GM23338 (cell line): ENCODE results near the gene GAREM1. TPM values are rescaled to one million over a fixed set of nuclear protein-coding genes. Genes with fewer than 3 reads are reported as not detected.

ENCODE experiments used
- ATAC-seq: fragments of 200-7000 bp; cut with Tn5 transposase; 3 replicates; pipeline ENCODE4 v1.9.1; 2020
- DNase-seq: peaks from one replicate; pipeline ENCODE4 v3.0.0-alpha.2; 2015; ENCODE audit warnings: low spot score
- H2AFZ ChIP-seq: fragments of 200-600 bp; sonication (generic); 2 replicates; pipeline ENCODE4 v1.8.0; 2016; ENCODE audit warnings: antibody characterized with exemption, mild to moderate bottlenecking, moderate library complexity
- H3F3A ChIP-seq: fragments of 200-600 bp; sonication (generic); replicated peaks from 2 replicates; pipeline ENCODE4 v1.8.0; 2017; ENCODE audit warnings: antibody characterized with exemption, mixed run types, low read depth
- H3K27ac ChIP-seq: fragments of 200-600 bp; sonication (generic); 2 replicates; pipeline ENCODE4 v1.6.1; 2016; ENCODE audit warnings: low read depth
- H3K27me3 ChIP-seq: fragments of 200-600 bp; sonication (generic); 2 replicates; pipeline ENCODE4 v1.8.0; 2016; ENCODE audit warnings: mild to moderate bottlenecking, mixed run types, moderate library complexity; ENCODE audit not compliant: insufficient read depth
- H3K36me3 ChIP-seq: fragments of 200-600 bp; sonication (generic); 2 replicates; pipeline ENCODE4 v1.8.0; 2016; ENCODE audit warnings: mild to moderate bottlenecking; ENCODE audit not compliant: insufficient read depth
- H3K4me1 ChIP-seq: fragments of 200-600 bp; sonication (generic); 2 replicates; pipeline ENCODE4 v1.8.0; 2016; ENCODE audit warnings: mild to moderate bottlenecking, moderate library complexity; ENCODE audit not compliant: insufficient read depth
- H3K4me2 ChIP-seq: fragments of 200-600 bp; sonication (generic); 2 replicates; pipeline ENCODE4 v1.7.1; 2017; ENCODE audit warnings: mixed run types
- H3K4me3 ChIP-seq: fragments of 200-600 bp; sonication (generic); 2 replicates; pipeline ENCODE4 v1.6.1; 2016; ENCODE audit warnings: mixed run types
- H3K79me2 ChIP-seq: fragments of 200-600 bp; sonication (generic); replicated peaks from 2 replicates; pipeline ENCODE4 v1.8.0; 2017; ENCODE audit warnings: mild to moderate bottlenecking; ENCODE audit not compliant: insufficient read depth
- H3K9me2 ChIP-seq: fragments of 200-600 bp; sonication (generic); 2 replicates; pipeline ENCODE4 v1.8.0; 2017; ENCODE audit not compliant: insufficient read depth
- H4K20me1 ChIP-seq: fragments of 200-600 bp; sonication (generic); replicated peaks from 2 replicates; pipeline ENCODE4 v1.8.0; 2017; ENCODE audit warnings: mild to moderate bottlenecking; ENCODE audit not compliant: insufficient read depth
- H3K27ac Mint-ChIP-seq: 2 replicates; pipeline ENCODE4 v1.8.0; 2020; ENCODE audit warnings: inconsistent platforms, mild to moderate bottlenecking, moderate library complexity, mixed read lengths
- H3K27me3 Mint-ChIP-seq: 3 replicates; pipeline ENCODE4 v1.8.0; 2022; ENCODE audit warnings: low read depth, mild to moderate bottlenecking, moderate library complexity, mixed read lengths, inconsistent platforms; ENCODE audit not compliant: insufficient read depth, poor library complexity
- H3K36me3 Mint-ChIP-seq: 3 replicates; pipeline ENCODE4 v1.8.0; 2021; ENCODE audit warnings: low read depth, mild to moderate bottlenecking, inconsistent platforms, moderate library complexity, mixed read lengths
- H3K4me1 Mint-ChIP-seq: 3 replicates; pipeline ENCODE4 v1.8.0; 2020; ENCODE audit warnings: mild to moderate bottlenecking, inconsistent platforms, mixed read lengths
- H3K4me3 Mint-ChIP-seq: 3 replicates; pipeline ENCODE4 v1.8.0; 2021; ENCODE audit warnings: moderate library complexity, mild to moderate bottlenecking, inconsistent platforms, mixed read lengths
- H3K9me3 Mint-ChIP-seq: 3 replicates; pipeline ENCODE4 v1.8.0; 2020; ENCODE audit warnings: moderate library complexity, mild to moderate bottlenecking, inconsistent platforms, mixed read lengths
- CREB1 ChIP-seq: fragments of 250-450 bp; sonication (Bioruptor Pico); IDR thresholded peaks from 2 replicates; pipeline ENCODE4 v1.5.0; 2020; ENCODE audit warnings: low read depth, mild to moderate bottlenecking, moderate library complexity
- EZH2 ChIP-seq: fragments of 200-600 bp; sonication (generic); IDR thresholded peaks from one replicate; pipeline ENCODE4 v1.8.0; 2017; ENCODE audit warnings: antibody characterized with exemption, mild to moderate bottlenecking, low read depth; ENCODE audit not compliant: unreplicated experiment
- JUNB ChIP-seq: IDR thresholded peaks from one replicate; pipeline ENCODE4 v1.6.1; 2016; ENCODE audit warnings: antibody characterized with exemption; ENCODE audit not compliant: unreplicated experiment
- NANOG ChIP-seq: IDR thresholded peaks from 2 replicates; pipeline ENCODE4 v1.6.1; 2016; ENCODE audit warnings: antibody characterized with exemption, borderline replicate concordance
- POLR2AphosphoS5 ChIP-seq: IDR thresholded peaks from 2 replicates; pipeline ENCODE4 v1.6.1; 2016; ENCODE audit warnings: antibody characterized with exemption, low read depth
- STAT1 ChIP-seq: IDR thresholded peaks from one replicate; pipeline ENCODE4 v1.6.1; 2016; ENCODE audit warnings: antibody characterized with exemption; ENCODE audit not compliant: unreplicated experiment
- ZNF114 ChIP-seq: fragments of 250-450 bp; sonication (Bioruptor Pico); IDR thresholded peaks from 2 replicates; pipeline ENCODE4 v1.5.0; 2020; ENCODE audit warnings: mild to moderate bottlenecking, moderate library complexity
- polyA plus RNA-seq: library from polyadenylated mRNA; unstranded; fragments of >200 nt; fragmentation: Nextera tagmentation; extraction: Ambion mirVana; gene quantifications from 2 replicates; pipeline ENCODE4 v1.2.1, GENCODE V29; 2016
- total RNA-seq: library from RNA; depleted of rRNA; stranded (reverse); fragments of >200 nt; shearing (Covaris generic); gene quantifications from 2 replicates; pipeline ENCODE4 v1.2.3, GENCODE V29; 2014
- TF ChIP-seq, protein P1 (sequence below): fragments of 250-450 bp; sonication (Bioruptor Pico); IDR thresholded peaks from 2 replicates; pipeline ENCODE4 v1.5.0; 2020; ENCODE audit warnings: mild to moderate bottlenecking, moderate library complexity
- TF ChIP-seq, protein P2 (sequence below): IDR thresholded peaks from one replicate; pipeline ENCODE4 v1.6.1; 2018; ENCODE audit warnings: antibody characterized with exemption; ENCODE audit not compliant: unreplicated experiment
- TF ChIP-seq, protein P3 (sequence below), 2 experiments: fragments of 200-600 bp in 1 of 2; sonication (generic) in 1 of 2; conservative IDR thresholded peaks; 2 replicates each; pipeline versions ENCODE4 v1.5.1 to v1.6.1; 2016 to 2017; ENCODE audit warnings: antibody characterized with exemption in 2 of 2, low read depth in 2 of 2, mild to moderate bottlenecking in 2 of 2, moderate library complexity in 1 of 2
- TF ChIP-seq, protein P4 (sequence below): IDR thresholded peaks from 2 replicates; pipeline ENCODE4 v1.6.1; 2016; ENCODE audit warnings: antibody characterized with exemption

Gene GAREM1
- total and polyA plus RNA-seq, 2 experiments from 2014 or later = 2.7 to 6.0 TPM

DNA sequence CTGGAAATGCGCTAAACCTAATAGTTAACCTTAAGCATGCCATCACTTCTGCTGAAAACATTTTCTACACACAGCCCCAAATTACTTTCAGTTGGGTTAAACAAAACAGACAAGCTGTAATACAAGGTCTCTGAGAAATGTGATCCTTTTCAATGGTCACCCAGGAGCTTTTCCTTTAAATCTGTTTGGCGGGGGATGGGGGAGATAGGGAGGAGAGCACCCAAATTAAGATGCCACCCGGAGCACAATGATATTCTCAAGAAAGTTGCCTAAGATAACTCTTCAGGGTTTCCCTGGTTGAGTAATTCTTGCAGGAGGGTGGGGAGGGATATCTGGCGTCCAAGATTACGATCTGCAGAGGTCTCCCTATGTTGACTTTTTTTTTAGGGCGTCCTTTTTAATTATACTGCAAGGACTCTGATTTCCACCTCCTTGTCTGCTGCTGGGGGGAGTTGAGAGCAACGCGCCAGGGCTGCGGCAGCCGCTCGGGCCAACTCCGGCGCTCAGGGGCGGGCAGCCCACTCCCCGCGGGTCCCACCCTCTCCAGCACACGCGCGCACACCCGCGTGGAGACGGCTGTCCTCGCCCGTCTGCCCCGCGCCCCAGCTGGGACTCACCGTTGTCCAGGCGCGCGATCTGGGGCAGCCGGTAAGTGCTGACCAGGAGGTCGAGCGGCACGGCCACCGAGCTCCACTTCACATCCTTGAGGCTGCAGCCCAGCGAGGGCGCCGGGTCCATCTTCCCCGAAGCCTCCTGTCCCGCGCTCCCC, 807 bp downstream of the GAREM1 start:
- H3K27me3 Mint-ChIP-seq = peaks cover 20% of the 10 kb centered on the region
- peaks cover 30% of the 10 kb centered on the region for H3K4me1 Mint-ChIP-seq
- H3K36me3 ChIP-seq = no peaks in the 10 kb centered on the region
- DNase-seq (peak; percentile 38), ATAC-seq (peak; percentile 5)
- H3K4me1 ChIP-seq = peaks cover 34% of the 10 kb centered on the region
- no peak overlapping the region for H3K27ac ChIP-seq
- peak overlapping the region; percentile 82 for H3K4me3 Mint-ChIP-seq
- H3K27ac Mint-ChIP-seq = no peak overlapping the region
- H3K9me2 ChIP-seq = no peaks in the 10 kb centered on the region
- H3K4me3 ChIP-seq = peak overlapping the region; percentile 81
- H3K4me2 ChIP-seq = peak overlapping the region; percentile 95
- H3K36me3 Mint-ChIP-seq = no peaks in the 10 kb centered on the region; the same call in 2 of the 3 replicates
- peak overlapping the region; percentile 49 for H2AFZ ChIP-seq
- H4K20me1 ChIP-seq = peaks cover 10% of the 10 kb centered on the region; the same call in 1 of the 2 replicates
- H3K79me2 ChIP-seq = peaks cover 38% of the 10 kb centered on the region
- peaks cover 4% of the 10 kb centered on the region; the same call in 1 of the 2 replicates for H3F3A ChIP-seq
- TF ChIP-seq, protein P1, sequence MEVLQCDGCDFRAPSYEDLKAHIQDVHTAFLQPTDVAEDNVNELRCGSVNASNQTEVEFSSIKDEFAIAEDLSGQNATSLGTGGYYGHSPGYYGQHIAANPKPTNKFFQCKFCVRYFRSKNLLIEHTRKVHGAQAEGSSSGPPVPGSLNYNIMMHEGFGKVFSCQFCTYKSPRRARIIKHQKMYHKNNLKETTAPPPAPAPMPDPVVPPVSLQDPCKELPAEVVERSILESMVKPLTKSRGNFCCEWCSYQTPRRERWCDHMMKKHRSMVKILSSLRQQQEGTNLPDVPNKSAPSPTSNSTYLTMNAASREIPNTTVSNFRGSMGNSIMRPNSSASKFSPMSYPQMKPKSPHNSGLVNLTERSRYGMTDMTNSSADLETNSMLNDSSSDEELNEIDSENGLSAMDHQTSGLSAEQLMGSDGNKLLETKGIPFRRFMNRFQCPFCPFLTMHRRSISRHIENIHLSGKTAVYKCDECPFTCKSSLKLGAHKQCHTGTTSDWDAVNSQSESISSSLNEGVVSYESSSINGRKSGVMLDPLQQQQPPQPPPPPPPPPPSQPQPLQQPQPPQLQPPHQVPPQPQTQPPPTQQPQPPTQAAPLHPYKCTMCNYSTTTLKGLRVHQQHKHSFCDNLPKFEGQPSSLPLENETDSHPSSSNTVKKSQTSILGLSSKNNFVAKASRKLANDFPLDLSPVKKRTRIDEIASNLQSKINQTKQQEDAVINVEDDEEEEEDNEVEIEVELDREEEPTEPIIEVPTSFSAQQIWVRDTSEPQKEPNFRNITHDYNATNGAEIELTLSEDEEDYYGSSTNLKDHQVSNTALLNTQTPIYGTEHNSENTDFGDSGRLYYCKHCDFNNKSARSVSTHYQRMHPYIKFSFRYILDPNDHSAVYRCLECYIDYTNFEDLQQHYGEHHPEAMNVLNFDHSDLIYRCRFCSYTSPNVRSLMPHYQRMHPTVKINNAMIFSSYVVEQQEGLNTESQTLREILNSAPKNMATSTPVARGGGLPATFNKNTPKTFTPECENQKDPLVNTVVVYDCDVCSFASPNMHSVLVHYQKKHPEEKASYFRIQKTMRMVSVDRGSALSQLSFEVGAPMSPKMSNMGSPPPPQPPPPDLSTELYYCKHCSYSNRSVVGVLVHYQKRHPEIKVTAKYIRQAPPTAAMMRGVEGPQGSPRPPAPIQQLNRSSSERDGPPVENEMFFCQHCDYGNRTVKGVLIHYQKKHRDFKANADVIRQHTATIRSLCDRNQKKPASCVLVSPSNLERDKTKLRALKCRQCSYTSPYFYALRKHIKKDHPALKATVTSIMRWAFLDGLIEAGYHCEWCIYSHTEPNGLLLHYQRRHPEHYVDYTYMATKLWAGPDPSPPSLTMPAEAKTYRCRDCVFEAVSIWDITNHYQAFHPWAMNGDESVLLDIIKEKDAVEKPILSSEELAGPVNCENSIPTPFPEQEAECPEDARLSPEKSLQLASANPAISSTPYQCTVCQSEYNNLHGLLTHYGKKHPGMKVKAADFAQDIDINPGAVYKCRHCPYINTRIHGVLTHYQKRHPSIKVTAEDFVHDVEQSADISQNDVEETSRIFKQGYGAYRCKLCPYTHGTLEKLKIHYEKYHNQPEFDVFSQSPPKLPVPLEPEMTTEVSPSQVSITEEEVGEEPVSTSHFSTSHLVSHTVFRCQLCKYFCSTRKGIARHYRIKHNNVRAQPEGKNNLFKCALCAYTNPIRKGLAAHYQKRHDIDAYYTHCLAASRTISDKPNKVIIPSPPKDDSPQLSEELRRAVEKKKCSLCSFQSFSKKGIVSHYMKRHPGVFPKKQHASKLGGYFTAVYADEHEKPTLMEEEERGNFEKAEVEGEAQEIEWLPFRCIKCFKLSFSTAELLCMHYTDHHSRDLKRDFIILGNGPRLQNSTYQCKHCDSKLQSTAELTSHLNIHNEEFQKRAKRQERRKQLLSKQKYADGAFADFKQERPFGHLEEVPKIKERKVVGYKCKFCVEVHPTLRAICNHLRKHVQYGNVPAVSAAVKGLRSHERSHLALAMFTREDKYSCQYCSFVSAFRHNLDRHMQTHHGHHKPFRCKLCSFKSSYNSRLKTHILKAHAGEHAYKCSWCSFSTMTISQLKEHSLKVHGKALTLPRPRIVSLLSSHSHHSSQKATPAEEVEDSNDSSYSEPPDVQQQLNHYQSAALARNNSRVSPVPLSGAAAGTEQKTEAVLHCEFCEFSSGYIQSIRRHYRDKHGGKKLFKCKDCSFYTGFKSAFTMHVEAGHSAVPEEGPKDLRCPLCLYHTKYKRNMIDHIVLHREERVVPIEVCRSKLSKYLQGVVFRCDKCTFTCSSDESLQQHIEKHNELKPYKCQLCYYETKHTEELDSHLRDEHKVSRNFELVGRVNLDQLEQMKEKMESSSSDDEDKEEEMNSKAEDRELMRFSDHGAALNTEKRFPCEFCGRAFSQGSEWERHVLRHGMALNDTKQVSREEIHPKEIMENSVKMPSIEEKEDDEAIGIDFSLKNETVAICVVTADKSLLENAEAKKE (CRISPR knock-in tag) = no peak
- TF ChIP-seq NANOG (no peak), CREB1 (CRISPR knock-in tag) (no peak), EZH2 (no peak), POLR2AphosphoS5 (no peak), ZNF114 (no peak), JUNB (no peak), STAT1 (no peak)
- TF ChIP-seq, protein P2, sequence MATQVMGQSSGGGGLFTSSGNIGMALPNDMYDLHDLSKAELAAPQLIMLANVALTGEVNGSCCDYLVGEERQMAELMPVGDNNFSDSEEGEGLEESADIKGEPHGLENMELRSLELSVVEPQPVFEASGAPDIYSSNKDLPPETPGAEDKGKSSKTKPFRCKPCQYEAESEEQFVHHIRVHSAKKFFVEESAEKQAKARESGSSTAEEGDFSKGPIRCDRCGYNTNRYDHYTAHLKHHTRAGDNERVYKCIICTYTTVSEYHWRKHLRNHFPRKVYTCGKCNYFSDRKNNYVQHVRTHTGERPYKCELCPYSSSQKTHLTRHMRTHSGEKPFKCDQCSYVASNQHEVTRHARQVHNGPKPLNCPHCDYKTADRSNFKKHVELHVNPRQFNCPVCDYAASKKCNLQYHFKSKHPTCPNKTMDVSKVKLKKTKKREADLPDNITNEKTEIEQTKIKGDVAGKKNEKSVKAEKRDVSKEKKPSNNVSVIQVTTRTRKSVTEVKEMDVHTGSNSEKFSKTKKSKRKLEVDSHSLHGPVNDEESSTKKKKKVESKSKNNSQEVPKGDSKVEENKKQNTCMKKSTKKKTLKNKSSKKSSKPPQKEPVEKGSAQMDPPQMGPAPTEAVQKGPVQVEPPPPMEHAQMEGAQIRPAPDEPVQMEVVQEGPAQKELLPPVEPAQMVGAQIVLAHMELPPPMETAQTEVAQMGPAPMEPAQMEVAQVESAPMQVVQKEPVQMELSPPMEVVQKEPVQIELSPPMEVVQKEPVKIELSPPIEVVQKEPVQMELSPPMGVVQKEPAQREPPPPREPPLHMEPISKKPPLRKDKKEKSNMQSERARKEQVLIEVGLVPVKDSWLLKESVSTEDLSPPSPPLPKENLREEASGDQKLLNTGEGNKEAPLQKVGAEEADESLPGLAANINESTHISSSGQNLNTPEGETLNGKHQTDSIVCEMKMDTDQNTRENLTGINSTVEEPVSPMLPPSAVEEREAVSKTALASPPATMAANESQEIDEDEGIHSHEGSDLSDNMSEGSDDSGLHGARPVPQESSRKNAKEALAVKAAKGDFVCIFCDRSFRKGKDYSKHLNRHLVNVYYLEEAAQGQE = no peak
- TF ChIP-seq, protein P3, sequence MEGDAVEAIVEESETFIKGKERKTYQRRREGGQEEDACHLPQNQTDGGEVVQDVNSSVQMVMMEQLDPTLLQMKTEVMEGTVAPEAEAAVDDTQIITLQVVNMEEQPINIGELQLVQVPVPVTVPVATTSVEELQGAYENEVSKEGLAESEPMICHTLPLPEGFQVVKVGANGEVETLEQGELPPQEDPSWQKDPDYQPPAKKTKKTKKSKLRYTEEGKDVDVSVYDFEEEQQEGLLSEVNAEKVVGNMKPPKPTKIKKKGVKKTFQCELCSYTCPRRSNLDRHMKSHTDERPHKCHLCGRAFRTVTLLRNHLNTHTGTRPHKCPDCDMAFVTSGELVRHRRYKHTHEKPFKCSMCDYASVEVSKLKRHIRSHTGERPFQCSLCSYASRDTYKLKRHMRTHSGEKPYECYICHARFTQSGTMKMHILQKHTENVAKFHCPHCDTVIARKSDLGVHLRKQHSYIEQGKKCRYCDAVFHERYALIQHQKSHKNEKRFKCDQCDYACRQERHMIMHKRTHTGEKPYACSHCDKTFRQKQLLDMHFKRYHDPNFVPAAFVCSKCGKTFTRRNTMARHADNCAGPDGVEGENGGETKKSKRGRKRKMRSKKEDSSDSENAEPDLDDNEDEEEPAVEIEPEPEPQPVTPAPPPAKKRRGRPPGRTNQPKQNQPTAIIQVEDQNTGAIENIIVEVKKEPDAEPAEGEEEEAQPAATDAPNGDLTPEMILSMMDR (conservative IDR thresholded peaks at IDR 0.05; ENCODE audit: low read depth in 2 of 2) = no peak
- TF ChIP-seq, protein P4, sequence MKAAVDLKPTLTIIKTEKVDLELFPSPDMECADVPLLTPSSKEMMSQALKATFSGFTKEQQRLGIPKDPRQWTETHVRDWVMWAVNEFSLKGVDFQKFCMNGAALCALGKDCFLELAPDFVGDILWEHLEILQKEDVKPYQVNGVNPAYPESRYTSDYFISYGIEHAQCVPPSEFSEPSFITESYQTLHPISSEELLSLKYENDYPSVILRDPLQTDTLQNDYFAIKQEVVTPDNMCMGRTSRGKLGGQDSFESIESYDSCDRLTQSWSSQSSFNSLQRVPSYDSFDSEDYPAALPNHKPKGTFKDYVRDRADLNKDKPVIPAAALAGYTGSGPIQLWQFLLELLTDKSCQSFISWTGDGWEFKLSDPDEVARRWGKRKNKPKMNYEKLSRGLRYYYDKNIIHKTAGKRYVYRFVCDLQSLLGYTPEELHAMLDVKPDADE = no peak
- peaks cover 37% of the 10 kb centered on the region for H3K27me3 ChIP-seq
- no peaks in the 10 kb centered on the region for H3K9me3 Mint-ChIP-seq
